Measurements from ENCODE around the gene RAB19.
A peak's percentile ranks its signal among the peaks of the same experiment; 100 is the strongest.
"Not testable (repeated sequence)": the region's sequence is repeated elsewhere in the genome, so short reads cannot be mapped to it uniquely, and the experiment has no call there.

RAB19 gene

GRCh38 chr7:140400381-140400780 lies 3.5 kb upstream of the RAB19 start:
- no peak for DNase-seq

- DNase-seq, result no peak
These were observed 1.6 kb upstream of the RAB19 start for GRCh38 chr7:140402178-140402835.

- no peak for DNase-seq
These were observed 757 bp downstream of the RAB19 start for GRCh38 chr7:140404565-140405065.

- DNase-seq, result no peak
These were observed 11.5 kb downstream of the RAB19 start for GRCh38 chr7:140415361-140415760.

- DNase-seq, result not testable (repeated sequence)
These were observed 12.0 kb downstream of the RAB19 start for GRCh38 chr7:140415816-140416215.

GRCh38 chr7:140416560-140416959 lies 12.7 kb downstream of the RAB19 start:
- DNase-seq, result no peak

- no peak for DNase-seq
These were observed 13.7 kb downstream of the RAB19 start for GRCh38 chr7:140417456-140418155.

GRCh38 chr7:140418156-140418472 lies 14.3 kb downstream of the RAB19 start:
- not testable (repeated sequence) for DNase-seq

- DNase-seq, result no peak
These were observed 14.8 kb downstream of the RAB19 start for GRCh38 chr7:140418653-140419052.

- no peak for DNase-seq
These were observed 17.7 kb downstream of the RAB19 start for GRCh38 chr7:140421521-140421920.

- peak in 1 of 56 donors; percentile 4 for DNase-seq
These were observed 19.6 kb downstream of the RAB19 start for GRCh38 chr7:140423501-140423900.

- DNase-seq, result no peak
These were observed 21.9 kb downstream of the RAB19 start for GRCh38 chr7:140425718-140426117.

GRCh38 chr7:140426130-140426529 lies 22.3 kb downstream of the RAB19 start:
- DNase-seq, result no peak

- DNase-seq, result no peak
These were observed 29.5 kb downstream of the RAB19 start for GRCh38 chr7:140433396-140433795.

GRCh38 chr7:140435252-140435895 lies 31.5 kb downstream of the RAB19 start:
- DNase-seq, result no peak

GRCh38 chr7:140439359-140439758 lies 35.5 kb downstream of the RAB19 start:
- no peak for DNase-seq

- DNase-seq, result no peak
These were observed 36.7 kb downstream of the RAB19 start for GRCh38 chr7:140440593-140440992.

GRCh38 chr7:140441519-140441918 lies 37.7 kb downstream of the RAB19 start:
- DNase-seq, result no peak

GRCh38 chr7:140446467-140446866 lies 42.6 kb downstream of the RAB19 start:
- DNase-seq, result no peak

GRCh38 chr7:140447841-140448240 lies 44.0 kb downstream of the RAB19 start:
- no peak for DNase-seq

- DNase-seq, result no peak
These were observed 45.1 kb downstream of the RAB19 start for GRCh38 chr7:140448781-140449480.

- DNase-seq, result no peak
These were observed 47.9 kb downstream of the RAB19 start for GRCh38 chr7:140451716-140452115.

All from amygdala (tissue), 56 donors.